ENCODE measurements around the gene HLX. TPM values are rescaled to one million over a fixed set of nuclear protein-coding genes. Genes with fewer than 3 reads are reported as not detected.

HLX gene
- total RNA-seq, 1 donor = 4.1 TPM

GRCh38 chr1:220905650-220906560 lies 26.7 kb downstream of the HLX start:
- DNase-seq (ENCODE audit: low read depth) = no peak
- H3K4me3 ChIP-seq (ENCODE audit: low read depth, low read length) = no peak overlapping the region
- TF ChIP-seq CTCF (IDR thresholded peaks at IDR 0.05; ENCODE audit: insufficient read depth, low read length) = no peak

GRCh38 chr1:220906561-220907334 lies 27.5 kb downstream of the HLX start:
- no peak for TF ChIP-seq CTCF (IDR thresholded peaks at IDR 0.05; ENCODE audit: insufficient read depth, low read length)
- DNase-seq (ENCODE audit: low read depth) = peak; percentile 50
- no peak overlapping the region for H3K4me3 ChIP-seq (ENCODE audit: low read depth, low read length)

GRCh38 chr1:220908757-220909156 lies 29.5 kb downstream of the HLX start:
- TF ChIP-seq CTCF (IDR thresholded peaks at IDR 0.05; ENCODE audit: insufficient read depth, low read length) = peak; percentile 74
- DNase-seq (ENCODE audit: low read depth) = peak; percentile 58
- H3K4me3 ChIP-seq (ENCODE audit: low read depth, low read length) = no peak overlapping the region

- no peak for TF ChIP-seq CTCF (IDR thresholded peaks at IDR 0.05; ENCODE audit: insufficient read depth, low read length)
- no peak for DNase-seq (ENCODE audit: low read depth)
Observed at GRCh38 chr1:220910021-220910420, 30.8 kb downstream of the HLX start.

GRCh38 chr1:220914283-220915116 lies 35.3 kb downstream of the HLX start:
- TF ChIP-seq CTCF (IDR thresholded peaks at IDR 0.05; ENCODE audit: insufficient read depth, low read length) = no peak
- DNase-seq (ENCODE audit: low read depth) = no peak
- no peak overlapping the region for H3K4me3 ChIP-seq (ENCODE audit: low read depth, low read length)

More at GRCh38 chr1:220910021-220910420, 30.8 kb downstream of the HLX start:
- no peak overlapping the region for H3K4me3 ChIP-seq (ENCODE audit: low read depth, low read length)

GRCh38 chr1:220915117-220915440 lies 35.8 kb downstream of the HLX start:
- no peak for DNase-seq (ENCODE audit: low read depth)
- no peak for TF ChIP-seq CTCF (IDR thresholded peaks at IDR 0.05; ENCODE audit: insufficient read depth, low read length)
- H3K4me3 ChIP-seq (ENCODE audit: low read depth, low read length) = no peak overlapping the region

Data from fibroblast of the aortic adventitia (primary cell).